Activated T-helper 1 cell treated with Interleukin-2 at 50 U/mL for 16 hours (primary cell): Measurements from ENCODE around the gene SIRT6.
A peak's percentile ranks its signal among the peaks of the same experiment; 100 is the strongest.
"Not testable (repeated sequence)": the region's sequence is repeated elsewhere in the genome, so short reads cannot be mapped to it uniquely, and the experiment has no call there.

Experiments
- DNase-seq: peaks from one replicate; pipeline ENCODE4 v3.0.0-alpha.2; 2020; ENCODE audit warnings: low read depth

The SIRT6 gene

DNA sequence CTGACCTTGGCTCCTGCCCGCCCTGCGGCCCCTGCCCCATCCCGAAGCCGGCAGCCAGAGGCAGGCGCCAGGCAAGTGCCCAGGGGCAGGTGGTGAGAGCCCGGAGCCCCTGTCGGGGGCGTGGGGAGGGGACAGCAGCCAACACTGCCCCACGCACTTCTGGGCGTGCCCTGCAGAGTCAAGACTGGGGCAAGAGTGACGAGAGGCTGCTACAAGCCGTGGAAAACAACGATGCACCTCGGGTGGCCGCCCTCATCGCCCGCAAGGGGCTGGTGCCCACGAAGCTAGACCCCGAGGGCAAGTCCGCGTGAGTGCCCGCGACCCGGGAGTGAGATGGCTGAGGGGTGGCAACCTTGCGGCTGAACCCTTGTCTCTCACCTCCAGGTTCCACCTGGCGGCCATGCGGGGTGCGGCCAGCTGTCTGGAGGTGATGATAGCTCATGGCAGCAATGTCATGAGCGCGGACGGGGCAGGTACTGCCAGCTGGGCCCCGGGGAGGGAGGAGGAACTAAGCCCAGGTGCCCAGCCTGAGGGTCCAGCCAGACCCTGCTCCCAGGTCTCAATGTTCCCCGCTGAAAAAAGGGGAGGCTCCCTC is 17.4 kb upstream of the SIRT6 start:
- DNase-seq, result no peak

DNA sequence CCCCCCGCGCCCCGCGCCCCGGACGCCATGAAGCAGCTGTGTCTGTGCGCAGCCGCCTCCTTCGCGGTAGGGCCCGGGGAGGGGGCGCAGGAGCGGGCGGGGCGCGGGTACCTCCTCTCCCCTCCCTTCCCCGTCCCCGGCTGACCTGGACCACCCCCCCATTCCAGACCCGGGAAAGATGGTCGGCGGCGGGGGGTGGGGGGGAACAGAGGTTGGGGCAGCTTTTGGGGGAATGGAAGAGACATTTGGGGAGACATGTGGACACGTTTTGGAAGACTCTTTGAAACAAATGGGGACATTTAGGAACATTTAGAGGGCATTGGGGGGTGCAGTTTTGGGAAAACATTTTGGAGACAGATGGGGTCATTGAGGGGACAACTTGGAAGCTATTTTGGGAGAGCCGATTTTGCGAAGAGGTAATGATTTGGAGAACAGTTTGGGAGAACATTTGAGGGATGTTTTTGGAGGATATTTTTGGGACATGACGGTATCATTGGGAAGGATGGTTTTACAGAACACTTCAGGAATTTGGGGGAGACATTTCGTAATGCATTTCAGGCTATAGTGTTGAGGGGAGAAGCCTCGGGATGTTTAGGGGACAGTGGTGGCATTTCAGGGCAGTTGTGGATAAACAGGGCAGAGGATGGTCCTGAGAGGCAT is 16.2 kb upstream of the SIRT6 start:
- no peak for DNase-seq

DNA sequence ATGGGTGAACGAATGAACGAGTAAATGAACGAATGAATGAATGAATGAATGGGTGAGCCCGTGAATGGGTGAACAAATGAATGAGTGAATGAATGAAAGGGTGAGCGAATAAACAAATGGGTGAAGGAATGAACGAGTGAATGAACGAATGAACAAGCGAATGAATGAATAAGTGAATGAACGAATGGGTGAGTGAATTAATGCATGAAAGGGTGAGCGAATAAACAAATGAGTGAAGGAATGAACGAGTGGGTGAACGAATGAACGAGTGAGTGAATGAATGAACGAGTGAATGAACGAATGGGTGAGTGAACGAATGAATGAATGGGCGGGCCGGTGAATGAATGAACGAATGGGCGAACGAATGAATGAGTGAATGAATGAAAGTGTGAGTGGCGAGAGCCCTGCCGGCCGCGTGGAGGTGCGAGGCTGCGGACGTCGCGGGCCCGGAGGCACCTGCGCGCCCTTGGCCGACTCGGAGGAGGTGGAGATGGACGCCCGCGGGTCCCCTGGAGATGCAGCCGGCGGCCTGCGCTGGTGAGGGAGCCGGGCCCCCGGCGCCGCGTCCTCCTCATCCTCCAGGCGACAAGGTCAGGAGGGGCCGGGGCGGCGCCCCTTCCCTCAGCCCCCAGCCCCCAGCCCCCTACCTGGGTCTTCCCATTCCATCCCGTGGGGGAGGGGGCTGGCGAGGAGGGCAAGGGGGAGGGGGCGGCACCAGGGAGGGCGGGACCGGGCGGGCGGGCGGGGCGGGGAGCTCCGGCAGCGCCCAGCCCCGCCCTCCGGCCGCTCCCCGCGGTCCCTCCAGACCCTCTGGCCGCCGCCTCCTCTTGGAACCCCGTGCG is 15.5 kb upstream of the SIRT6 start:
- DNase-seq, result no peak

DNA sequence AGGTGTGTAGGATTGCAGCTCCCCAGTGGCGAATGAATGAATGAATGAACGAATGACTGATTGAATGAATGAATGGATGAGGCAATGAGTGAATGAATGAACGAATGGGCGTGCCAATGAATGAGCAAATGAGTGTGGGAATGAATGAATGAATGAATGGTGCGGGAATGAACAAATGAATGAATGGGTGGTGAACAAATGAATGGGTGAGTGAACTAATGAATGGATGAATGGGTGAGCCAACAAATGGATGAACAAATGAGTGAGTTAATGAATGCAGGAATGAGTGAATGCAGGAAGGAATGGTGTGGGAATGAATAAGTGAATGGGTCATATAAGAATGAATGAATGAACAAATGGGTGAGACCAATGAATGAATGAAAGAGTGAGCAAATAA is 14.9 kb upstream of the SIRT6 start:
- no peak for DNase-seq

DNA sequence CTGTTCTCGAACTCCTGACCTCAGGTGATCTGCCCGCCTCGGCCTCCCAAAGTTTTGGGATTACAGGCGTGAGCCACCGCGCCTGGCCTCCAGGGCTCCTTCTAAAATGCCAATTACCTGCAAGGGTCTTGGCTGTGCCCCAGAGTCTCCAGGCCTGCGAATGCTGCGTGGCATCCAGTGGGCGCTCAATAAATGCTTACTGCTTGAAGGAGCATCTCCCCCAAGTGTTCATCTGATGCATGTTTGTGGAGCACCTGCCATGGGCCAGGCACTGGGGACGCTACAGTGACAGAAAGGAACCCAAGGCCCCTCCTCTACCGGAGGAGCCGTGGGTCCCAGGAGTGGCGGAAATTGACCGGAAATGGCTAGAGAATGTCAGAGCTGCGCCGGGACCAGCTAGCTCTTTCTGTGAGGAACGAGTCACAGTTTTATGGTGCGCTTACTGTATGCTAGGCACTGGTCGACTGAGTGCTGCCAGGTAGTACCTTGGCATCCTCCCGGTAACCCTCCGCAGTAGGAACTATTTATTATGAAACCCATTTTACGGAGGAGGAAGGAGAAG is 14.3 kb upstream of the SIRT6 start:
- no peak for DNase-seq

DNA sequence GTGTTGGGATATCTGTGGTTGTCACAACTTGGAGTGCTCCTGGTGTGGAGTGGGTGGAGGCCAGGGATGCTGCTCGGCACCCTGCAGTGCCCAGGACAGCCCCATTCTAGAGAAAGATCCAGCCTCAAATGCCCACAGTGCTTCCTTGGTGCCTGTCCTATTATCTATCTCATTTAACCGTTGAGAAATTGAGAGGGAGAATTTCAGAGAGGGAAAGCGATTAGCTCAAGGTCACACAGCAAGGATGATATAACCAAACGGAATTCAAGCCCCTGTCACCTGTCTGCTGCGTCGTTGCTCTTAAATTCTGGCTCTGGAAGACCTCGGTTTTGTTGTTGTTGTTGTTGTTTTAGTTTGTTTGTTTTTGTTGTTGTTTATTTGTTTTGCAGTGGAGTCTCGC is 13.6 kb upstream of the SIRT6 start:
- DNase-seq, result no peak

DNA sequence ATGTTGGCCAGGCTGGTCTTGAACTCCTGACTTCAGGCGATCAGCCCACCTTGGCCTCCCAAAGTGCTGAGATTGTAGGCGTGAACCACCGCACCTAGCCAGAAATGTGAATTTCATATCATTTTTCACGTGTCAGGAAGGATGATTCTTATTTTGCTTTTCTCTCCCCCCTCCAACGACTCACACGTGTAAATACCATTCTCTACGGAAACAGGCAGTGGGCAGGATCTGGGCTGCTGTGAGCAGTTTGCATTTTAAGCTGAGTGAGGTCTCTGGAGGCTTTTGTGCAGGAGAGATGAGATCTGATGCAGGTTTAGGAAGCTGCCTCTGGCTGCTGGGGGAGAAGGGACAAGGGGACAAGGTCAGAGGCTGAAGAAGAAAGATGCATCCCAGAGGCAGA is 12.0 kb upstream of the SIRT6 start:
- no peak for DNase-seq

DNA sequence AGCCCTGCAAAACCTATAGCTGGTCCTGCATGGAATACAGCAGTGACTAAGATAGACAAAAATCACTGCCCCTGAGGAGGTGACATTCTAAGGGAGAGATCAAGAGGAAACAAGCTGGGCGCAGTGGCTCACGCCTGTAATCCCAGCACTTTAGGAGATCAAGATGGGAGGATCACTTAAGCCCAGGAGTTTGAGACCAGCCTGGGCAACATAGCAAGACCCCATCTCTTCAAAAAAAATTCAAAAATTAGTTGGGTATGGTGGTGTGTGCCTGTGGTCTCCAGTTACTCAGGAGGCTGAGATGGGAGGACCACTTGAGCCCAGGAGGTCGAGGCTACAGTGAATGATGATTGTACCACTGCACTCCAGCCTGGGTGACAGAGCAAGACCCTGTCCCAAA is 10.2 kb upstream of the SIRT6 start:
- DNase-seq, result not testable (repeated sequence)

DNA sequence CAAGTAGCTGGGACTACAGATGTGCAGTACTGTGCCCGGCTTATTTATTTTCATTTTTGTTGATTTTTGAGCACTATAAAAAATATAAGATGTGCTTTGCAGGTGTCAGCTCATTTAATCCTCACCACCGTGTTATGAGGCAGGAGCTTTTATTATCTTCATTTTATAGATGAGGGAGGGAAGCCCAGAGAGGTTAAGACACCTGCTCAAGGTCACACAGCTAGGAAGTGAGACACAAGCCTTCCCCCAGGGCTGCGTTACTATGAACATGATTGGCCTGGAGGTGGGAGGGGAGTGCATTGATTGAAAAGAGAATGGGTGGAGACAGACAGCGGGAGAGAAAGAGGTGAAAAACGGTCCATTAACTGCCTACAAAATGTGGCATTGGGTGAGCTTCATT is 7.3 kb upstream of the SIRT6 start:
- no peak for DNase-seq

DNA sequence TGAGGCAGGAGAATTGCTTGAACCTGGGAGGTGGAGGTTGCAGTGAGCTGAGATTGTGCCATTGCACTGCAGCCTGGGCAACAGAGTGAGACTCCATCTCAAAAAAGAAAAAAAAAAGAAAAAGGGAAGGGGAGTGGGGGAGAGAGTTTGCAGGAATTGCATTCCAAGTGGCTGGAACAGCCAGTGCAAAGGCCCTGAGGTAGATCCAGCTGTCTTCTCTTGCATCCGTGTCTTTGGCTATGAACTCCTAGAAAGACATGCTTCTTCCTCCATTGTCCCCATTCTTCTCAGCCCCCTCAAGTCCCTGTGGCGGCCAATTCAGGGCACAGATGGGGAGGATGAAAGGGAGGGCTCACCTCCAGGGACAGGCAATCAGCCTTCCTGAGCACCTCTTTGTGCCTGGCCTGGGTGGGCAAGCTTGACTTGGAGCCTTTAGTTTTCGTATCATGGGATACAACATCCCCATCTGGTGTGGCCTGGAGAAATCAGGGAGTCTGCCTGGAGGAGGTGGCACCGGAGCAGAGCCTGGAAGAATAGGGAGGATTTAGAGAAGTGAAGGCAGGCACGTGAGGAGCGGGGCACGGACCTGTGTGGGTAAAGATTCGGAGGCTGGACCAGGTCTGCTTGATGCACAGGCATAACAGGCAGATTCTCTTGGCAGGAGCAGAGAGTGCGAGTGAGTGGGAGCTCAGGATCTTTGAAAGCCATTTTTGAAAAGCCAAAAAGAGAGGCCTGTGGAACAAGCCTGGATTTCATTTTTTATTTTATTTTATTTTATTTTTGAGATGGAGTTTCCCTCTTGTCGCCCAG is 5.2 kb upstream of the SIRT6 start:
- no peak for DNase-seq

DNA sequence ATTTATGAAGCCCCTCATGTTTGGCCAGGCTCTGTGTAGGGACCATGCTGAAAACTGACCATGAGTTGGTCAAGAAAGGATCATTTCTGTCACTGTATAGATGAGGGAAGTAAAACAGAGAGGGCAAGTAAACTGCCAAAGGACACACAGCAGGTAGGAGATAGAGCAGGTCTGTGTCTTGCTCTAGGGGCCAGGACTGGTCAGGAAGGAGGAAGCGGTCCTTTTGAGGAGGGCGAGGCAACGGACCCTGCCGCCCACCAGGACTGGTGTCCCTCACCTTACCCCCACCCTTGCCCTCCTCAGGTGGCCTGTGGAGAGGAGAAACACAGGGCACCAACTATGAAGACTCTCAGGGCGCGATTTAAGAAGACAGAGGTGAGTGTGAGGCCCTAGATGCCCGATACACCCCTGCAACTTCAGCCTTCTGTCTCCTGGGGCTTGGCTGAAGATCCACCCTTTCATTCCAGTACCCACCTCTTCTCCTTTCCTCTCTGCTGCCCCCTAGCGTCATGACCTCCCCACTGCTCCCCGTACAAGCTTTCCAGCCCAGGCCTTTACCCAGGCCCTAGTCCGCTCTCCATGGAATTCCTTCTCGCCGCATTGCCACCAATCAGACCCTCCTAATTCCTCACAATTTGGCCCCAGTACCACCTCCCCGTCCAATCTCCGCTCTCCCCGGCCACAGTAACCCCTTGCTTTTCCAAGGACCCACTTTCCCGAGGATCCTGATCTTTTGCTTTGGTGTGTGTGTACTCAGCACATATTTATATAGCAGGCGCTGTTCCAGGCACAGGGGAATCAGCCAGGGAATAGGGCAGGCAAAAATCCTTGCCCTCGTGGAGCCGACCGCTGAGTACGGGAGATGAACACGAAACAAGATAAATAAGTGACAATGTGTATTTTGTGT is 4.0 kb upstream of the SIRT6 start:
- DNase-seq, result peak; percentile 58

DNA sequence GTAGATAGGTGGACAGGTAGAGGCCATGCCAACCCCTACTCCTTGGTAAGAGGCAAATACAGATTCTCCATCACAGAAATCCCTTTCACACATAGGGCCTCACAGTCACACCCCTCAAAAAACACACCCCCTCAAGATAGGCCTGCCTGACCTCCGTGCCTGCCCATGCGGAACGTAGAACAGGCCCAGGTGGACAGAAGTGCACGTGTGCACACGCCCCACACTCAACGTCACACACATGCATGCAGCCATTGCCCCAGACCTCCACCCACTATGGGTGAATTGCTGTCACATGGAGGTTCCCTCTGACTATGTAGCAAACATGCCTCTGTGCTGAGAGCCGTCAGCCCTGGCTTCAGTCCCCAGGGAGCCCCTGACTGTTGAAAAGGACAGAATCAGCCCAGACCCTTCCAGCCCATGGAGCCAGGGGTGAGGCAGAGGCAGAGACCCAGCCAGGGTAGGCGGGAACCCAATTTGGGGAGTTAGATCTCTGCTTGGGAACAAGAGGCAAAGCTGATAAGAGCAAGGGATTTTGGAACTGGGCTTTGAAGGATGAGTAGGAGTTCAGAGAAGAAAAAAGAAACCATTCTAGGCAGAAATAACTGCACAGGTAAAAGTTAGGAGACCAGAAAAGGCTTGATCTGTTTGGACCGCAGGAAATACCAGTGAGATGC is 3.2 kb upstream of the SIRT6 start:
- no peak for DNase-seq

DNA sequence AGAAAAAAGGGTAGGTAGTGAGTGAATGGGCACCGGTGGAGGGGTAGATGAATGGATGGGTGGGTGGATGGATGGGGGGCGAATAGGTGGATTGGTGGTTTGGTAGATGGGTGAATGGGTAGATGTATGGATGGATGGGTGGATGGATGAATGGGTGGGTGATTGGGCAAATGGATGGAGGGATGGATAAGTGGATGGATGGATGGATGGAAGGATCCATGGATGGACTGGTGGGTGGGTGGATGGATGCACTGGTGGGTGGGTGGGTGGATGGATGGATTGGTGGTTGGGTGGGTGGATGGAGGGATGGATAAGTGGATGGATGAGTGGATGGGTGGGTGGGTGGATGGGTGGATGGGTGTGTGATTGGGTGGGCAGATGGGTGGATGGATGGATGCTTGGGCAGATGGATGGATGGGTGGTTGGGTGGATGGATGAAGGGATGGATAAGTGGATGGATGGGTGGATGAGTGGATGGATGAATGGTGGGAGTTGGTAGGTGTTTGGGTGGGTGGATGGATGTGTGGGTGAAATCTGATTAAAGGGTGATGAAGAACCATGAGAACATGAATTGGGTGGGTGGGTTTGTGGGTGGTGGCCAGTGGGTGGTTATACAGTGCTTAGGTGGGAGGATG is 2.5 kb upstream of the SIRT6 start:
- DNase-seq, result no peak

DNA sequence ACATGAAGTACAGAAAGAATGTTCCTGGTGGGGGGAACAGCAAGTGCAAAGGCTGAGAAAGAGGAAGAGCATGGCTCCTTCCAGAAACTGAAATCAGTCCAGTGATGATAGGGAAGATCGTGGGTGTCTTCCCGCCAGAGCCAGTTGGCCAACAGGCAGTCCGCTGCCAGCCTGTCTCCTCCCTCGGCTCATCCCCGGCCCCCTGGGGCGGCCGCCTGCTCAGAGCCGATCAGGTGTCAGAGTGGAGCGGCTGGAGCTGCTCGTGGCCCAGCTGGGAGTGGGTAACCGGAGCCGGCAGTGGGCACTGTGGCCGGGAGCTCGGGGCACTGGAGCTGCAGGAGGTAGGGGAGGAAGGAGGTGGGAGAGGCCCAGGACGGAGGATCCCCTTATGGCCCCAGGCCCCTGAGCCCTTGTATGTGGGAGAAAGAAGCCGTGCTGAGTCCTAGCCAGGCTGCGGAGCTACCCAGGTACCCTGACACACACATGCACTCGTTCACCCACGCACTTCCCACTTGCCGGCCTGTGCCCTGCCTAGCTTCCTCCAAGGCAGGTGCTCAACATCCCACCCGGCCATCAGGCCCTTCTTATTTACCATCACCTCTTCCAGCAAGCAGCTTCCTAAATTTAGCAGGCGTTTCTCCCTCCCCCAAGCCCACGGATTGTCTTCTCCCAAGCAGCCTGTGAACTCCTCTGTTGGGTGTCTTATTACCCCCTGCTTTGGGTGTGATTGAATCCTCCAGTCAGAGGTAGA is 1.8 kb upstream of the SIRT6 start:
- no peak for DNase-seq

DNA sequence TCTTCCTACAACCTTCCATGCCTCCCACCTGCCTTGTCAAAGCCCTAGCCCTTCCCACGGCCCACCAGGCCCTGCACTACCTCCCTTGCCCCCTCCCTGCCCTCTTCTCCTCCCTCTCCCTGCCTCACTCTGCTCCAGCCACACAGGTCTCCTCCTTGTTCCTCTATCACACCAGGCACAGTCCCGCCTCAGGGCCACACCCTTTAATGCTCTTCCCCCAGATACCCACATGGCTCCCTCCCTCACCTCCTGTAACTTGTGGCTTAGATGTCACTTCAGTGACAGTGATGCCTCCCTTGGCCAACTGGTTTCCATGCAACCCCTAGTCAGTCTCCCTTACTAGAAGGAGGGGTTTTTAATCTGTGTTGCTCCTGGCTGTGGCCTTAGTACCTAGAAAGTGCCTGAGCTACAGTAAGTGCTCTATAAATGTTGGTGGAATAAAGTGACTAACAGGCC is 1.3 kb downstream of the SIRT6 start:
- no peak for DNase-seq

DNA sequence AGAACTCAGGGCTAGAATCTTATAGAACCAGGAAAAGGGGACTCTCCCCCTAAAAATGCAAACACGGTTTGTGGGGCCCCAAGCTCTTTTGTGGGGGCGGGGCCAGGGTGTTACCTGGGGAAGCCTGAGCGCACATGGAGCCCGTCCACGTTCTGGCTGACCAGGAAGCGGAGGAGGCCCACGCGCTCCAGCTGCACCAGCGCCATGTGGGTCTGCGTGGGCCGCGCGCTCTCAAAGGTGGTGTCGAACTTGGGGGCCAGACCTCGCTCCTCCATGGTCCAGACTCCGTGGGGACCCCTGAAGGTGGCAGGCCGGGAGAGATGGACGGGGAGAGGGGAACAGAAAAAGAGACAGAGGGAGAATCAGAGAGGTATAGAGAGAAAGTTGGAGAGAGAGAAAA is 3.4 kb downstream of the SIRT6 start:
- DNase-seq, result no peak

DNA sequence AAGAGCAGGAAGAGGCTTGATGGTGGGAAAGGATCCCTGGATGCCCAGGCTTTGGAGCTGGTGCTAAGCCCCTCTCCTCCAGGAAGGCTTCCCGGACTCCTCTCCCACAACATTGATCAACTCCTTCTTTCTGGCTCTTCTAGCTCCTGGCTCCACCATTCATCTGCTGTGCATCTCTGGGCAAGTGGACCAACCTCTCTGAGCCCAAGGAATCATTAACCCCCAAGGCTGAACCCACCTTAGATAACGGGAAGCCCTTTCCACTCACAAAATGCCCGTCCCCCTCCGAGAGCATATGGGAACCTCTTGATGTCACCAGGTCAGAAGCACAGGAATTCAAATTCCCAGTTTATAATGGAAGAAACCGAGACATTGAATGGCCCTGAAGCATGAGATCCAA is 5.2 kb downstream of the SIRT6 start:
- no peak for DNase-seq

DNA sequence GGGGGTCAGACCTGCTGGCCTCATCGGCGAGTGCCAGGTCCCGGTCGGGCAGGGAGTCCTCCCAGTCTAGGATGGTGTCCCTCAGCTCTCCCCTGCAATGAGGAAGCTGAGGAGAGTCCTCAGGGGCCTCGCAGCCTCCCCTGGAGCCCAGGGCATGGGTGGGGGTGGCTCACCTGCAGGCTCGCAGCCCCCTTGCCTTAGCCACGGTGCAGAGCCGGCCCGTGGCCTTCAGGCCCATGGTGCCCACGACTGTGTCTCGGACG is 6.8 kb downstream of the SIRT6 start:
- DNase-seq, result no peak

DNA sequence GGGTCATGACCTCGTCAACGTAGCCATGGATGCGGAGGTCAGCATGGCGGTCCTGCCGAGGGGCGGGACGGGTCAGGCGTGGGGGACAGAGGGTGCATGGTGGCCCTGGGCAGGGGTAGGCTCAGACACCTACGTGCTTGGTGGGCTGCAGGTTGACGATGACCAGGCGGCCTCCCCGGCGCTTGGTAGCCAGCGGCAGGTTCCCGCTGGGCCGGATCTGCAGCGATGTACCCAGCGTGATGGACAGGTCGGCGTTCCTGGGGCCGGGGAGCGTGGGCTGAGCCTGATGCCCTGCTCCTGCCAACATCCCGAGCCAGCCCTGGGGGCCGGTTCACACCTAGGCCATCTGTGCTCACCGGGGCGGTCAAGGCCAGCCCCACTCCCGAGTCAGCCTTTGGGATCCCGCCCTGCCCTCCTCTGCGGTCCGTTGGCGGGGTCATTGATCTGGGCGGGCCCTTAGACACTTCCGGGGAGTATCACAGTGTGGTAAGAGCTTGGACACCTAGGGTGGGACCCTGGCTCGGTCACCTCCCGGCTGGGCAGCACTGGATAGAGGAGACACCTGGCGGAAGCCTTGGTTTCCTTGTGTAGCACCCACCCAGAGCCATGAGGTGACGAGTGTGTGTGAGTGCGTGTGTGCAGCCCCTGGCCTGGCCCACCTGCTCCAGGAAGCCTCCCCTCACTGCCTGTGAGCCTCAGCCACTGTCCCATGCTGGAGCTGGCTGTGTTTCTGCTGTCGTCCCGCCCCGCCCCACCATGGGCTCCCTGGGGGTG is 7.3 kb downstream of the SIRT6 start:
- DNase-seq, result no peak
